Esophagus (tissue), 2 donors: ENCODE measurements around the gene CTSW. TPM values are rescaled to one million over a fixed set of nuclear protein-coding genes. Genes with fewer than 3 reads are reported as not detected.
"Not testable (repeated sequence)": the region's sequence is repeated elsewhere in the genome, so short reads cannot be mapped to it uniquely, and the experiment has no call there.

Experiments
- H3K27ac ChIP-seq, 2 donors: one replicate each; pipeline ENCODE4 v1.5.1; 2013; ENCODE audit warnings: low read depth in 2 of 2, mild to moderate bottlenecking in 2 of 2, inconsistent platforms in 1 of 2, low read length in 1 of 2, moderate library complexity in 1 of 2
- H3K27me3 ChIP-seq, 2 donors: one replicate each; pipeline ENCODE4 v1.6.1; 2013; ENCODE audit warnings: low read length in 2 of 2, control low read depth in 1 of 2, mild to moderate bottlenecking in 1 of 2; ENCODE audit not compliant: insufficient read depth in 2 of 2, control insufficient read depth in 1 of 2
- H3K36me3 ChIP-seq, 2 donors: one replicate each; pipeline ENCODE4 v1.6.1; 2013; ENCODE audit warnings: low read length in 1 of 2; ENCODE audit not compliant: control insufficient read depth in 2 of 2, insufficient read depth in 2 of 2
- H3K4me1 ChIP-seq, 2 donors: one replicate each; pipeline ENCODE4 v1.6.1; 2013; ENCODE audit warnings: low read length in 1 of 2; ENCODE audit not compliant: control insufficient read depth in 2 of 2, insufficient read depth in 2 of 2
- H3K4me3 ChIP-seq, 2 donors: one replicate each; pipeline ENCODE4 v1.5.1; 2013; ENCODE audit warnings: low read length in 2 of 2, mild to moderate bottlenecking in 2 of 2, low read depth in 1 of 2, moderate library complexity in 1 of 2
- H3K9me3 ChIP-seq, 2 donors: one replicate each; pipeline ENCODE4 v1.6.1; 2013; ENCODE audit warnings: mild to moderate bottlenecking in 2 of 2, low read depth in 1 of 2, low read length in 1 of 2, moderate library complexity in 1 of 2; ENCODE audit not compliant: control insufficient read depth in 2 of 2, insufficient read depth in 1 of 2
- WGBS, 2 donors: extraction: QIAGEN DNeasy Blood & Tissue Kit; methylation state at CpG; one replicate each; pipeline ENCODE4 v1.1.7; 2013; 5-methylcytosine and 5-hydroxymethylcytosine counted together
- polyA plus RNA-seq, 2 donors: library from polyadenylated mRNA; stranded (reverse); fragments of 200-250 nt; gene quantifications; one replicate each; pipeline ENCODE4 v1.2.3, GENCODE V29; 2013
- donor health status: healthy with polysubstance abuse.
- donor health status: Bipolar disorder and iron deficiency.

CTSW gene
- 1 to 10 TPM; 1.3 to 1.7 TPM for polyA plus RNA-seq

DNA sequence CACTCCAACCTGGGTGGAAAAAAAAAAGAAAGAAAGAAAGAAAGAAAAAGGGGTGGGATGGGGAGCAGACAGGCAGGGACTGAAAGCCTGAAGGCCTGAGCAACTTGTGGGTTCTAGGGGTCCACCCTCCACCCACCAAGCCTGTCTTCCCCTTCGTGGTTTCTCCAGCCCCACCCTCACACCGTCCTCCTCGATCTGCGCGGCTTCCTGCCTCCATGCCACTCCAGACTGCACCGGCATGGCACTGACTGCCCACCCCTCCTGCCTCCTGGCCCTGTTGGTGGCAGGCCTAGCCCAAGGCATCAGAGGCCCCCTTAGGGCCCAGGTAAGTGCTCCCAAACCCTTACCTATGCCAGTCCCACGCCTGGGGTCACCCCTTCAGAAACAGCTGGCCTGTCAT lies at the start of gene CTSW:
Gene CTSW, plus strand, starts transcription at position 221 of the 400 bp plus-strand sequence. Its CDS starts 18 bp downstream, at position 239.
- Histone ChIP-seq H3K9me3 (no peaks in the 10 kb centered on the region), H3K27me3 (no peaks in the 10 kb centered on the region), H3K27ac (no peak within 1 kb of the TSS), H3K4me1 (peaks cover 0 to 5% of the 10 kb centered on the region in 2 donors), H3K4me3 (no peak within 1 kb of the TSS), H3K36me3 (peaks cover 2 to 24% of the 10 kb centered on the region in 2 donors)
- 51% methylated on average over 7 of the region's 7 CpGs for WGBS, 2 donors

GRCh38 chr11:65832231-65832630 lies 47.4 kb upstream of the CTSW start:
- not testable (repeated sequence) for H3K27ac ChIP-seq, H3K4me3 ChIP-seq, H3K9me3 ChIP-seq, H3K36me3 ChIP-seq, H3K27me3 ChIP-seq
- peaks cover 0 to 12% of the 10 kb centered on the region in 2 donors for H3K4me1 ChIP-seq

DNA sequence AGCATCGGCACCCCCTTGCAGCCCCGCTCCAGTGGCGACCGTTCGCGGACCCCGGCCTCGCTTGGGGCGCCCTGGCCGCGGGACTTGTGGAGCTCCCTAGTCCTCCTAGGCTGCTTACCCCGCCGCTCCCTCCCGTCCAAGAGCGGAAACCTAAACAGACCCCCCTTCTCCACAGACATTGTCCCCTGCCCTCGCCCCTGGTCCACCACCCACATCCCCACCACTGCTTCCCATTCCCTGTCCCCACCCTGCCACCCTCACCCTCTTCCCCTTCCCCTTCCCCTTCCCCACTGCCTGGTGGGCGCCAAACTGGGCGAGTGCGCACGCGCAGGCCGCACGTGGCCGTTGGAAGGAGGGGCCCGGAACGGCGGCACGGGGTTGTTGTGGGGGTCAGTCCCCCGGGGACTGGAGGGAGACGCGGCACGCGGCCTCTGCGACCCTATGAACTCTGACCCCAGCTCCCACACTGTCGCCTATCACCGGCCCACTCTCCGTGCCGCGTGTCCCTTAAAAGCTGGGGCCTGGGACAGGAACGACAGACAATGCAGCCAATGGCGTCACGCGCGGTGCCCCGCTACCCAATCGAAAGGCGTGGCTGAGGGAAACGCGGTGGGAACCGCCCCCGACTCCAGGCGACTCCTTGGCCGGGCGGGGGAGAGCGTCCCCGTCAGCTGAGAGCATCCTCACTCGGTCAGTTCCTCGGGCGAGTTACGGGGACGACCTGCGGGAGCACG lies 46.2 kb upstream of the CTSW start, which contains the start of gene SNX32:
Gene SNX32, plus strand, starts transcription at position 667 of the 734 bp plus-strand sequence. CDS start 103 bp downstream, outside the sequence.
- Histone ChIP-seq H3K9me3 (no peaks in the 10 kb centered on the region), H3K27me3 (no peaks in the 10 kb centered on the region), H3K4me1 (peaks cover 0 to 12% of the 10 kb centered on the region in 2 donors), H3K27ac (peak within 1 kb of the TSS in 1 of 2 donors; percentile 16), H3K36me3 (no peaks in the 10 kb centered on the region), H3K4me3 (peak within 1 kb of the TSS; percentile 52 to 53)
- 0 to 1% methylated on average over 63 of the region's 63 CpGs for WGBS, 2 donors

- Histone ChIP-seq H3K27ac (no peak overlapping the region), H3K4me3 (peak overlapping the region; percentile 52 to 53), H3K27me3 (no peaks in the 10 kb centered on the region), H3K9me3 (no peaks in the 10 kb centered on the region), H3K4me1 (peaks cover 0 to 12% of the 10 kb centered on the region in 2 donors), H3K36me3 (no peaks in the 10 kb centered on the region)
- WGBS, 2 donors, result 22 to 33% methylated on average over 6 of the region's 6 CpGs
These were observed 45.4 kb upstream of the CTSW start for GRCh38 chr11:65834202-65834601.

- no peak overlapping the region for H3K27ac ChIP-seq
- H3K9me3 ChIP-seq, result no peaks in the 10 kb centered on the region
- no peak overlapping the region for H3K4me3 ChIP-seq
- no peaks in the 10 kb centered on the region for H3K36me3 ChIP-seq
- H3K4me1 ChIP-seq, result no peaks in the 10 kb centered on the region
- WGBS, 2 donors, result 75 to 85% methylated on average over 4 of the region's 4 CpGs
- H3K27me3 ChIP-seq, result no peaks in the 10 kb centered on the region
These were observed 37.5 kb upstream of the CTSW start for GRCh38 chr11:65842144-65842543.

DNA sequence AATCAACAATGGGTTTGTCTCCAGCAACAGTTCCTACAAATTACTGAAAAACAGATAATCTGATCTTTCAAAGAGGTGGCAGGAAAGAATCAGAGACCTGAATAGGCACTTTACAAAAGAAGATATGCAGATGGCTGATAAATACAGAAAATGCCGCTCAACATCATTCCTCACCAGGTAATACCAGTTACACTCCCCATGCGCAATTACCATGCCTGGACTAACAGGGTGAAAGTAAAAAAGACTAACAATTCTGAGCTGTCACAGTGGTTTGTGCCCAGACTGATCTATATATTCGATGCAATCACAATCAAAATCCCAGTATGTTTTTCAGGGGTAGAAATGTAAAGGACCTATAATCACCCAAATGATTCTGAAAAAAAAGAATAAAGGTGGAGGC lies 35.8 kb upstream of the CTSW start:
- WGBS, 2 donors, result 88 to 92% methylated on average over 3 of the region's 3 CpGs
- Histone ChIP-seq H3K4me3 (no peak overlapping the region), H3K27me3 (no peaks in the 10 kb centered on the region), H3K4me1 (no peaks in the 10 kb centered on the region), H3K36me3 (no peaks in the 10 kb centered on the region), H3K27ac (no peak overlapping the region), H3K9me3 (no peaks in the 10 kb centered on the region)

DNA sequence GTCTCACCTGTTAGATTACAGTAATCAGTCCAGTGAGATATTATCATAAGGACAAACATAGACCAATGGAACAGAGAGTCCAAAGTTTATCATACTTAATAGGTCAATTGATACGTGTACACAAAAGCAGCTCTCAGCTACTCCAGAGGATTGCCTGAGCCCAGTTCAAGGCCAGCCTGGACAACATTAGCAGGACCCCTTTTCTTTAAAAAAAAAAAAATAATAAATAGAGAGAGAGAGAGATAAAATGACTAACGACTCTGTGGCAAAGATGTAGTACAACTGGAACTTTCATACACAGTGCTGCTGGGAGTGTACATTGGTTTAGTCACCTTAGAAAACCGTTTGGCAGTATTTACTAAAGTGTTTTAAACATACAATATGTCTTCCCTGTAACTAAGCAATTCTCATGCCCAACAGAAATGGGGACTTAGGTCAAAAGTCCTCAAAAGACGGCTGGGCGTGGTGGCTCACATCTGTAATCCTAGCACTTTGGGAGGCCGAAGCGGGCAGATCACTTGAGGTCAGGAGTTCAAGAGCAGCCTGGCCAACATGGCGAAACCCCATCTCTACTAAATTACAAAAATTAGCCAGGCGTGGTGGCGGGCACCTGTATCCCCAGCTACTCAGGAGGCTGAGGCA lies 35.3 kb upstream of the CTSW start:
- 79 to 80% methylated on average over 10 of the region's 10 CpGs for WGBS, 2 donors

GRCh38 chr11:65847746-65848145 lies 31.9 kb upstream of the CTSW start:
- WGBS, 2 donors, result 60 to 70% methylated on average over 3 of the region's 3 CpGs
- Histone ChIP-seq H3K36me3 (peaks cover 0 to 12% of the 10 kb centered on the region in 2 donors), H3K9me3 (peaks cover 0 to 3% of the 10 kb centered on the region in 2 donors), H3K27ac (no peak overlapping the region), H3K27me3 (no peaks in the 10 kb centered on the region), H3K4me1 (no peaks in the 10 kb centered on the region), H3K4me3 (no peak overlapping the region)

More for the DNA sequence above, 35.3 kb upstream of the CTSW start:
- Histone ChIP-seq H3K27ac (no peak overlapping the region), H3K36me3 (no peaks in the 10 kb centered on the region), H3K4me3 (no peak overlapping the region), H3K27me3 (no peaks in the 10 kb centered on the region), H3K9me3 (no peaks in the 10 kb centered on the region), H3K4me1 (no peaks in the 10 kb centered on the region)

- WGBS, 2 donors, result 58 to 62% methylated on average over 7 of the region's 7 CpGs
- H3K27me3 ChIP-seq, H3K4me1 ChIP-seq: not testable (repeated sequence)
These were observed 30.9 kb upstream of the CTSW start for GRCh38 chr11:65848693-65849092.

More at GRCh38 chr11:65848693-65849092, 30.9 kb upstream of the CTSW start:
- not testable (repeated sequence) for H3K27ac ChIP-seq, H3K4me3 ChIP-seq, H3K9me3 ChIP-seq
- peaks cover 2 to 22% of the 10 kb centered on the region in 2 donors for H3K36me3 ChIP-seq
